ENCODE measurements around the gene PDCD2L.

- no peak for TF ChIP-seq POLR2A (IDR thresholded peaks at IDR 0.05; ENCODE audit: low read length)
- TF ChIP-seq GATA1 (IDR thresholded peaks at IDR 0.05; ENCODE audit: low read depth, low read length), result no peak
Measured at GRCh38 chr19:34375598-34375997, 28.6 kb upstream of the PDCD2L start.

All from erythroblast (primary cell).